K562 (cell line): ENCODE measurements around the gene OPRM1. TPM values are rescaled to one million over a fixed set of nuclear protein-coding genes. Genes with fewer than 3 reads are reported as not detected.

Experiments used
- ATAC-seq: fragments of 200-7000 bp; cut with Tn5 transposase; 3 replicates; pipeline ENCODE4 v1.9.1; 2020; ENCODE audit warnings: moderate library complexity
- BruUV-seq: library from RNA; stranded (reverse); fragments of 400-500 nt; replicated peaks from 2 replicates; lab custom pipeline; 2021; lab: Mats Ljungman, UMichigan
- CTCF ChIA-PET: fragments of 300-600 bp; formaldehyde crosslinking; extraction: SDS; loops from one replicate; lab custom pipeline; 2021; ENCODE audit warnings: low intra/inter-chr PET ratio; lab: Yijun Ruan, JAX
- POLR2A ChIA-PET: fragments of 300-600, 350-650 bp; sonication (Branson Sonifier 250); formaldehyde crosslinking; extraction: SDS; loops from one replicate; lab custom pipeline; 2021; ENCODE audit warnings: antibody characterized with exemption, inconsistent platforms; lab: Yijun Ruan, JAX
- DNase-seq, 4 experiments: peaks; one replicate each; pipeline versions ENCODE4 v3.0.0 to v3.0.0-alpha.2; 2011 to 2018; ENCODE audit warnings: low spot score in 3 of 4, mixed read lengths in 3 of 4; ENCODE audit errors: extremely low read depth in 1 of 4
- FAIRE-seq: peaks from 2 replicates; lab custom pipeline; 2011; peaks lifted over from hg19 to GRCh38; lab: Jason Lieb, UNC
- H2AFZ ChIP-seq: 2 replicates; pipeline ENCODE4 v1.6.0; 2011; ENCODE audit warnings: low read depth, low read length, control low read depth, inconsistent platforms
- H3K27ac ChIP-seq: fragments of 200-600 bp; 3 replicates; pipeline ENCODE4 v1.8.0; 2011; ENCODE audit warnings: low read depth, mild to moderate bottlenecking, control low read depth, inconsistent platforms, low read length, moderate library complexity, mixed read lengths; ENCODE audit errors: extremely low read depth
- H3K27me3 ChIP-seq, 2 experiments: fragments of 300-600 bp in 1 of 2; 2 replicates in 1 of 2; 3 replicates in 1 of 2; pipeline versions ENCODE4 v1.6.0 to v1.8.0; 2011; ENCODE audit warnings: inconsistent platforms in 2 of 2, low read length in 2 of 2, mild to moderate bottlenecking in 1 of 2, mixed read lengths in 1 of 2, moderate library complexity in 1 of 2; ENCODE audit not compliant: control insufficient read depth in 2 of 2, insufficient read depth in 2 of 2
- H3K36me3 ChIP-seq: fragments of 300-600 bp; 3 replicates; pipeline ENCODE4 v1.8.0; 2011; ENCODE audit warnings: mild to moderate bottlenecking, low read length, inconsistent platforms; ENCODE audit not compliant: control insufficient read depth, insufficient read depth
- H3K4me1 ChIP-seq, 2 experiments: fragments of 200-600 bp in 1 of 2; replicated peaks in 1 of 2; 2 replicates in 1 of 2; 3 replicates in 1 of 2; pipeline versions ENCODE4 v1.5.1 to v1.8.0; 2011; ENCODE audit warnings: inconsistent platforms in 2 of 2, low read length in 2 of 2, mild to moderate bottlenecking in 1 of 2, mixed read lengths in 1 of 2, moderate library complexity in 1 of 2; ENCODE audit not compliant: control insufficient read depth in 2 of 2, insufficient read depth in 2 of 2
- H3K4me2 ChIP-seq: 2 replicates; pipeline ENCODE4 v1.6.1; 2011; ENCODE audit warnings: low read length, control low read depth, inconsistent platforms, mixed read lengths; ENCODE audit not compliant: insufficient read depth
- H3K4me3 ChIP-seq: fragments of 200-600 bp; sonication (generic), shearing (Covaris generic); 2 replicates; pipeline ENCODE4 v1.5.1; 2016; ENCODE audit warnings: control low read depth, inconsistent platforms
- H3K79me2 ChIP-seq: fragments of 200-600 bp; 3 replicates; pipeline ENCODE4 v1.8.0; 2011; ENCODE audit warnings: low read length, inconsistent platforms; ENCODE audit not compliant: control insufficient read depth, insufficient read depth
- H3K9ac ChIP-seq, 2 experiments: 2 replicates each; pipeline versions ENCODE4 v1.6.0 to v1.6.1; 2011; ENCODE audit warnings: low read depth in 2 of 2, low read length in 2 of 2, control low read depth in 1 of 2, inconsistent platforms in 1 of 2, mild to moderate bottlenecking in 1 of 2, mixed read lengths in 1 of 2; ENCODE audit not compliant: insufficient read depth in 1 of 2
- H3K9me1 ChIP-seq: one replicate; pipeline ENCODE4 v1.6.0; 2011; ENCODE audit warnings: inconsistent platforms, mild to moderate bottlenecking, low read length, moderate library complexity; ENCODE audit not compliant: control insufficient read depth, insufficient read depth
- H3K9me3 ChIP-seq: replicated peaks from 2 replicates; pipeline ENCODE4 v1.5.1; 2011; ENCODE audit warnings: low read depth, low read length, inconsistent platforms; ENCODE audit not compliant: control insufficient read depth, insufficient read depth
- H4K20me1 ChIP-seq: replicated peaks from 2 replicates; pipeline ENCODE4 v1.6.1; 2011; ENCODE audit warnings: low read length, inconsistent platforms, mixed read lengths; ENCODE audit not compliant: control insufficient read depth, insufficient read depth
- ARNT ChIP-seq, 2 experiments: fragments of 450-650 bp; IDR thresholded peaks; 2 replicates each; pipeline ENCODE4 v1.6.1; 2016; ENCODE audit warnings: mild to moderate bottlenecking in 1 of 2
- BACH1 ChIP-seq: fragments of 200-800 bp; sonication (Bioruptor generic); IDR thresholded peaks from 2 replicates; pipeline ENCODE4 v1.6.1; 2016; ENCODE audit warnings: missing genetic modification characterization, missing compliant biosample characterization
- CREB3L1 ChIP-seq: fragments of 450-650 bp; IDR thresholded peaks from 2 replicates; pipeline ENCODE4 v1.6.1; 2014; ENCODE audit warnings: low read depth, mild to moderate bottlenecking, moderate library complexity, borderline replicate concordance
- NFXL1 ChIP-seq: fragments of 450-650 bp; formaldehyde crosslinking; IDR thresholded peaks from 2 replicates; pipeline ENCODE4 v1.4.0; 2021; ENCODE audit warnings: mild to moderate bottlenecking
- NUFIP1 ChIP-seq: fragments of 450-650 bp; IDR thresholded peaks from 2 replicates; pipeline ENCODE4 v1.6.1; 2018; ENCODE audit not compliant: partially characterized antibody
- PYGO2 ChIP-seq: fragments of 450-650 bp; IDR thresholded peaks from 2 replicates; pipeline ENCODE4 v1.6.1; 2016; ENCODE audit warnings: mild to moderate bottlenecking, missing genetic modification characterization, moderate library complexity, missing compliant biosample characterization
- SRSF9 ChIP-seq: fragments of 200-400 bp; formaldehyde crosslinking; IDR thresholded peaks from 2 replicates; pipeline ENCODE4 v1.6.1; 2017; ENCODE audit warnings: low read depth, low read length, borderline replicate concordance
- TCF7L2 ChIP-seq: fragments of 150-350 bp; IDR thresholded peaks from 2 replicates; pipeline ENCODE4 v1.6.1; 2016; ENCODE audit warnings: low read depth, mild to moderate bottlenecking, low read length, moderate library complexity
- XRCC3 ChIP-seq: fragments of 450-650 bp; IDR thresholded peaks from 2 replicates; pipeline ENCODE4 v1.6.1; 2017; ENCODE audit warnings: mild to moderate bottlenecking, moderate library complexity
- ZBTB8A ChIP-seq: fragments of 450-650 bp; IDR thresholded peaks from 2 replicates; pipeline ENCODE4 v1.6.1; 2018; ENCODE audit warnings: mild to moderate bottlenecking, moderate library complexity; ENCODE audit not compliant: partially characterized antibody
- WGBS: fragments of 100-300 bp; shearing (Covaris generic); methylation state at CpG from one replicate; pipeline ENCODE4 v1.1.6; 2016; ENCODE audit warnings: low coverage, mixed read lengths; ENCODE audit not compliant: insufficient coverage; ENCODE audit errors: missing lambda C conversion rate; 5-methylcytosine and 5-hydroxymethylcytosine counted together
- in situ Hi-C: fragments of 300-500 bp; cut with MboI; formaldehyde crosslinking; loops from 4 replicates; pipeline ENCODE4 v1.15.0; 2018; ENCODE audit warnings: inconsistent platforms, mixed read lengths
- intact Hi-C: fragments of 100-400 bp; cut with micrococcal nuclease; formaldehyde crosslinking; loops from 2 replicates; pipeline ENCODE4 v1.14.2; 2022
- polyA plus RNA-seq, 8 experiments: library from polyadenylated mRNA; depleted of rRNA in 4 of 8; stranded (reverse) in 5 of 8; unstranded in 3 of 8; fragments of >200 nt; fragmentation: Nextera tagmentation in 2 of 8; fragmentation: Illumina TruSeq in 1 of 8; extraction: Ambion mirVana in 2 of 8; extraction: Trizol in 1 of 8; gene quantifications; 2 replicates each; pipeline versions ENCODE4 v1.2.1 to v1.2.3, GENCODE V29; 2011 to 2014; ENCODE audit warnings: inconsistent platforms in 1 of 8, missing spikeins in 1 of 8
- total RNA-seq, 7 experiments: library from RNA; depleted of rRNA in 6 of 7; stranded (reverse); fragments of >200 nt in 6 of 7; fragmentation: Illumina TruSeq in 2 of 7; extraction: Trizol in 2 of 7; gene quantifications; 2 replicates each; pipeline versions ENCODE4 v1.2.1 to v1.2.3, GENCODE V29; 2011 to 2021; ENCODE audit warnings: low replicate concordance in 1 of 7
- TF ChIP-seq, protein P1 (sequence below): fragments of 450-650 bp; IDR thresholded peaks from 2 replicates; pipeline ENCODE4 v1.6.1; 2016; ENCODE audit warnings: borderline replicate concordance
- TF ChIP-seq, protein P2 (sequence below): fragments of 450-650 bp; IDR thresholded peaks from 2 replicates; pipeline ENCODE4 v1.7.1; 2018; ENCODE audit warnings: mild to moderate bottlenecking, low read depth; ENCODE audit not compliant: partially characterized antibody

Gene OPRM1
- total and polyA plus RNA-seq, 9 of the 15 experiments (the other 6 are each of a cell fraction or from before 2014, with no cell fraction given), result not detected

DNA sequence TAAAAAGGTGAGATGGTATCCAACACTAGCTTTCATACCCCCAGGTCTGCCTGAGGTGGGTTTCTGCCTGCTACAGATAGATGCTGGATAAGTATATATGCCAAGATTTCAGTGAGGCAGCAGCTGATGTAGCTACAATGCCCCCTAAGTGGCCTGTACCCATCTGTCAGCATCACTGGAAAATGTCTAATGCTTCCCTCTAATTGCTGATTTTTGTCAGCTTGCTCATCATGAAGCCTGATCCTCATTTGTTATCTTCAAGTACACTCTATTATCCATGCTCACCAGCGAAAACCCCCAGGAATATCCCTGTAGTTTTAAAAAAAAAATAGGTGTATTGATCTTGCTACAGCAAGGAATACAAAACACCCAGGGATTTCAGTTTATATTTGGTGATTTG lies 32.2 kb downstream of the OPRM1 start:
- no peaks in the 10 kb centered on the region for H3K9me1 ChIP-seq
- no peak overlapping the region for H3K4me2 ChIP-seq
- no peaks in the 10 kb centered on the region for H3K36me3 ChIP-seq
- peaks cover 2% of the 10 kb centered on the region for H3K9me3 ChIP-seq
- intact Hi-C loops (no loop called here), in situ Hi-C loops (no loop called here)
- ChIA-PET CTCF (no interaction called here), POLR2A (no interaction called here)
- no peaks in the 10 kb centered on the region for H3K79me2 ChIP-seq
- ATAC-seq (no peak), FAIRE-seq (no peak), DNase-seq (no peak)
- no peaks in the 10 kb centered on the region for H3K4me1 ChIP-seq
- H3K9ac ChIP-seq, result no peak overlapping the region
- no peak overlapping the region for H3K4me3 ChIP-seq
- H3K27ac ChIP-seq, result no peak overlapping the region
- no TSS peak for BruUV-seq
- no peak overlapping the region for H2AFZ ChIP-seq
- H4K20me1 ChIP-seq, result no peaks in the 10 kb centered on the region
- no peaks in the 10 kb centered on the region for H3K27me3 ChIP-seq
- WGBS, result 0% methylated on average over 1 of the region's 1 CpG
- no peak for TF ChIP-seq TCF7L2
- TF ChIP-seq CREB3L1, result no peak
- no peak for TF ChIP-seq NFXL1 (CRISPR knock-in tag)
- TF ChIP-seq ZBTB8A, result no peak
- no peak for TF ChIP-seq ARNT (IDR thresholded peaks at IDR 0.05)
- no peak for TF ChIP-seq PYGO2 (tag)
- TF ChIP-seq, protein P1, sequence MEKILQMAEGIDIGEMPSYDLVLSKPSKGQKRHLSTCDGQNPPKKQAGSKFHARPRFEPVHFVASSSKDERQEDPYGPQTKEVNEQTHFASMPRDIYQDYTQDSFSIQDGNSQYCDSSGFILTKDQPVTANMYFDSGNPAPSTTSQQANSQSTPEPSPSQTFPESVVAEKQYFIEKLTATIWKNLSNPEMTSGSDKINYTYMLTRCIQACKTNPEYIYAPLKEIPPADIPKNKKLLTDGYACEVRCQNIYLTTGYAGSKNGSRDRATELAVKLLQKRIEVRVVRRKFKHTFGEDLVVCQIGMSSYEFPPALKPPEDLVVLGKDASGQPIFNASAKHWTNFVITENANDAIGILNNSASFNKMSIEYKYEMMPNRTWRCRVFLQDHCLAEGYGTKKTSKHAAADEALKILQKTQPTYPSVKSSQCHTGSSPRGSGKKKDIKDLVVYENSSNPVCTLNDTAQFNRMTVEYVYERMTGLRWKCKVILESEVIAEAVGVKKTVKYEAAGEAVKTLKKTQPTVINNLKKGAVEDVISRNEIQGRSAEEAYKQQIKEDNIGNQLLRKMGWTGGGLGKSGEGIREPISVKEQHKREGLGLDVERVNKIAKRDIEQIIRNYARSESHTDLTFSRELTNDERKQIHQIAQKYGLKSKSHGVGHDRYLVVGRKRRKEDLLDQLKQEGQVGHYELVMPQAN, result no peak
- TF ChIP-seq BACH1, result no peak
- TF ChIP-seq NUFIP1, result no peak
- TF ChIP-seq, protein P2, sequence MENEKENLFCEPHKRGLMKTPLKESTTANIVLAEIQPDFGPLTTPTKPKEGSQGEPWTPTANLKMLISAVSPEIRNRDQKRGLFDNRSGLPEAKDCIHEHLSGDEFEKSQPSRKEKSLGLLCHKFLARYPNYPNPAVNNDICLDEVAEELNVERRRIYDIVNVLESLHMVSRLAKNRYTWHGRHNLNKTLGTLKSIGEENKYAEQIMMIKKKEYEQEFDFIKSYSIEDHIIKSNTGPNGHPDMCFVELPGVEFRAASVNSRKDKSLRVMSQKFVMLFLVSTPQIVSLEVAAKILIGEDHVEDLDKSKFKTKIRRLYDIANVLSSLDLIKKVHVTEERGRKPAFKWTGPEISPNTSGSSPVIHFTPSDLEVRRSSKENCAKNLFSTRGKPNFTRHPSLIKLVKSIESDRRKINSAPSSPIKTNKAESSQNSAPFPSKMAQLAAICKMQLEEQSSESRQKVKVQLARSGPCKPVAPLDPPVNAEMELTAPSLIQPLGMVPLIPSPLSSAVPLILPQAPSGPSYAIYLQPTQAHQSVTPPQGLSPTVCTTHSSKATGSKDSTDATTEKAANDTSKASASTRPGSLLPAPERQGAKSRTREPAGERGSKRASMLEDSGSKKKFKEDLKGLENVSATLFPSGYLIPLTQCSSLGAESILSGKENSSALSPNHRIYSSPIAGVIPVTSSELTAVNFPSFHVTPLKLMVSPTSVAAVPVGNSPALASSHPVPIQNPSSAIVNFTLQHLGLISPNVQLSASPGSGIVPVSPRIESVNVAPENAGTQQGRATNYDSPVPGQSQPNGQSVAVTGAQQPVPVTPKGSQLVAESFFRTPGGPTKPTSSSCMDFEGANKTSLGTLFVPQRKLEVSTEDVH, result no peak
- TF ChIP-seq SRSF9, result no peak
- no peak for TF ChIP-seq XRCC3
